Measurements from ENCODE around the gene IFITM10. TPM values are rescaled to one million over a fixed set of nuclear protein-coding genes. Genes with fewer than 3 reads are reported as not detected.

IFITM10 gene
- polyA plus RNA-seq, 1 of the 3 experiments (the other 2 are of a cell fraction), result 0.21 TPM

DNA sequence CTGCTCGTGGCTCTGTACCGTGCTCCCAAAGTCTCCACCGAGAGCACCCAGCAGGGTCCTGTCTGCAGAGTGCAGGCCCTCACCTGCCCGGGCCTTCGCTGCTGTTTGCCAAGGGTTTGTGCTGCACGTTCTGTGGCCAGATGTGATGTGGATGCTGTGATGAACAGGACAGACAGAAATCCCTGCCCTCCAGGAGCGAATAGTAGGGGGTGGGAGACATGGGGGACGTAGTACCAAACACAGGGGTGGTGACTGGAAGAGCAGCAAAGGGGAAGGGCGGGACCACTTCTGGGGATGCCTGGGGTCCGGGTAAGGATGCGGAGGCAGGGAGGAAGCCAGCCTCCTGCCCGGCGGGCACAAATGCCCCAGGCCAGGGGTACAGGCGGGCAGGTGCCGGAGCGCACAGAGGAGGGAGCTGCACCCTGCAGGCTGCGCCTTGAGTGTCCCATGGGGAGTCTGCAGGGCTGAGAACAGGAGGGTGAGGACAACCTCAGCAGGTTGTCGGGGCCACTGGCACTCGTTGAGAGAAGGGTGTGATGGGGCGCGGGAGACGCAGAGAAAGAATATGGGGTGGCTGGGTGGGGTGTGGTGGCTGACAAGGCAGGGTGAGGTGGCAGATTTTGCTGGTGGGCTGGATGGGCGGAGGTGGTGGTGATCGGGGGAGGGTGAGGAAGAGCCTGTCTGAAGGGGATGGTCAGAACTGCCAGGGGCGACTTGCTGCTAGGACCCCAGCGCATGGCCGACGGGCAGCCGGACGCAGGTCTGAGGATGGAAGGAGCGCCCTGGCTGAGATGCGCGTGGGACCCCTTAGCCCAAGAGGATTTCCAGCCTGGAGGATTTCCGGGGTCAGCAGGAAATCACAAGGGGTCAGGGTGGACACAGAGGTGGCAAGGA lies 29.7 kb upstream of the IFITM10 start:
- H3K79me2 ChIP-seq (ENCODE audit: insufficient read depth), result no peaks in the 10 kb centered on the region
- no peak overlapping the region for H3K4me2 ChIP-seq
- H3K9me2 ChIP-seq, result no peaks in the 10 kb centered on the region
- WGBS (ENCODE audit: low lambda C conversion rate), result 83% methylated on average over 29 of the region's 34 CpGs
- H3F3A ChIP-seq (replicated peaks; ENCODE audit: insufficient read depth), result no peaks in the 10 kb centered on the region
- TF ChIP-seq ELF1 (IDR thresholded peaks at IDR 0.05) (no peak), GATA2 (CRISPR knock-in tag; IDR thresholded peaks at IDR 0.05) (no peak), CHD2 (IDR thresholded peaks at IDR 0.05; ENCODE audit: low read length, partially characterized antibody) (no peak), FOXJ3 (CRISPR knock-in tag; IDR thresholded peaks at IDR 0.05) (no peak), TCF12 (IDR thresholded peaks at IDR 0.05) (no peak), NRF1 (IDR thresholded peaks at IDR 0.05; ENCODE audit: low read depth, low read length) (no peak), TAF1 (IDR thresholded peaks at IDR 0.05; ENCODE audit: borderline replicate concordance, low read depth, low read length) (no peak)
- TF ChIP-seq, protein P1, sequence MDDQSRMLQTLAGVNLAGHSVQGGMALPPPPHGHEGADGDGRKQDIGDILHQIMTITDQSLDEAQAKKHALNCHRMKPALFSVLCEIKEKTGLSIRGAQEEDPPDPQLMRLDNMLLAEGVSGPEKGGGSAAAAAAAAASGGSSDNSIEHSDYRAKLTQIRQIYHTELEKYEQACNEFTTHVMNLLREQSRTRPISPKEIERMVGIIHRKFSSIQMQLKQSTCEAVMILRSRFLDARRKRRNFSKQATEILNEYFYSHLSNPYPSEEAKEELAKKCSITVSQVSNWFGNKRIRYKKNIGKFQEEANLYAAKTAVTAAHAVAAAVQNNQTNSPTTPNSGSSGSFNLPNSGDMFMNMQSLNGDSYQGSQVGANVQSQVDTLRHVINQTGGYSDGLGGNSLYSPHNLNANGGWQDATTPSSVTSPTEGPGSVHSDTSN (IDR thresholded peaks at IDR 0.05), result no peak
- TF ChIP-seq, protein P2, sequence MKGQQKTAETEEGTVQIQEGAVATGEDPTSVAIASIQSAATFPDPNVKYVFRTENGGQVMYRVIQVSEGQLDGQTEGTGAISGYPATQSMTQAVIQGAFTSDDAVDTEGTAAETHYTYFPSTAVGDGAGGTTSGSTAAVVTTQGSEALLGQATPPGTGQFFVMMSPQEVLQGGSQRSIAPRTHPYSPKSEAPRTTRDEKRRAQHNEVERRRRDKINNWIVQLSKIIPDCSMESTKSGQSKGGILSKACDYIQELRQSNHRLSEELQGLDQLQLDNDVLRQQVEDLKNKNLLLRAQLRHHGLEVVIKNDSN (IDR thresholded peaks at IDR 0.05; ENCODE audit: borderline replicate concordance, low read depth), result no peak
- H3K4me3 ChIP-seq (ENCODE audit: low read depth in 2 of 2, low read length in 1 of 2), result no peak overlapping the region
- H3K27ac ChIP-seq (ENCODE audit: low read depth in 2 of 2, low read length in 1 of 2), result no peak overlapping the region
- ChIA-PET POLR2A (no interaction called here), CTCF (interaction anchor here (1.3 to 1.7 kb wide), 2 partner anchors 25 to 53 kb away, joined by 3 to 7 read pairs; no protein-coding TSS in a partner anchor)
- H3K9ac ChIP-seq, result no peak overlapping the region
- H3K9me3 ChIP-seq, result no peaks in the 10 kb centered on the region
- no peaks in the 10 kb centered on the region for H3K36me3 ChIP-seq (replicated peaks in 1 of 2; ENCODE audit: control insufficient read depth in 1 of 2, insufficient read depth in 2 of 2, low read length in 1 of 2)
- DNase-seq, result peak; percentile 21
- H2AFZ ChIP-seq (ENCODE audit: low read depth), result no peak overlapping the region
- no peaks in the 10 kb centered on the region for H3K27me3 ChIP-seq (ENCODE audit: insufficient read depth)
- H4K20me1 ChIP-seq (ENCODE audit: insufficient read depth), result no peaks in the 10 kb centered on the region
- peaks cover 0 to 7% of the 10 kb centered on the region in 2 experiments; a peak in 1 of 4 replicates for H3K4me1 ChIP-seq (ENCODE audit: control insufficient read depth in 1 of 2, insufficient read depth in 2 of 2, low read depth in 1 of 2, low read length in 1 of 2)

DNA sequence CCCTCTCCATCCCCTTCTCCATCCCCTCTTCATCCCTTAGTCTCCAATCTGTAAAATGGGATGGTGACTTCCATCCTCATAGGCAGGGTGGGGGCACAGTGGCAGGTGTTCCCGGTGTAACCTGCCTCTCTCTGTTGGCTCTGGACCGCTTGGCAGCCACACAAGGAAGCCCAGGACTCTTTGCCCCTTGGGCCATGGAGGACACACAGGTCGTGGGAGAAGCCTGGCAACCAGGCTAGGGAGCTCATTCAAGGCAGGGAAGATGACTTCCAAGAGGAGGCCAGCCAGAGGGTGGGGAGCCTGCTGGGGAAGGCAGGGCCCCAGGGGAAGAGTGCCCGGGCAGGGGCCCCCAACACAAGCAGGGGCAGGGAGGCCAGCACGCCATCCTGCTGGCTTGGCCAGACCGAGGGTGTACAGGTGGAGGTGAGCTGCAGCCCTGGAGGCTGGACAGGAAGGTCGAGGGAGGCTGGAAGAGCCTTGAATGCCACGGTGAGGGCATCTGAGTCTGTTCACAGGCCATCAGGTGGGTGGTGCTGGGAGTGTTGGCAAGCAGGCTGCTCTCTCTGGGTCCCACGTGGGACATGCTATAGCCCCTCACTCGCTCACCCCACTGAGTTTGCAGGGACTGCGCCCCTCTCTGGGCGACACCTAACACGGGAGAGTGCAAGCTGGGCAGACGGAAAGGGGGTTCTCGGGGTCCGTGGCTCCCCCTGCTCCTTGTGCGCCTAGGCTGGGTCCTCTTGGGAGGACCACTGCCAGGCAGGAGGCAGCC lies 28.8 kb upstream of the IFITM10 start:
- no peak overlapping the region for H3K4me2 ChIP-seq
- H3K36me3 ChIP-seq (replicated peaks in 1 of 2; ENCODE audit: control insufficient read depth in 1 of 2, insufficient read depth in 2 of 2, low read length in 1 of 2), result no peaks in the 10 kb centered on the region
- ChIA-PET POLR2A (no interaction called here), CTCF (interaction anchor here (1.0 kb wide), 1 partner anchor 85 kb away, joined by 4 read pairs; no protein-coding TSS in a partner anchor)
- no peaks in the 10 kb centered on the region for H3K9me3 ChIP-seq
- H3K4me3 ChIP-seq (ENCODE audit: low read depth in 2 of 2, low read length in 1 of 2), result no peak overlapping the region
- no peaks in the 10 kb centered on the region for H3F3A ChIP-seq (replicated peaks; ENCODE audit: insufficient read depth)
- 69% methylated on average over 9 of the region's 17 CpGs for WGBS (ENCODE audit: low lambda C conversion rate)
- no peak for DNase-seq
- no peaks in the 10 kb centered on the region for H4K20me1 ChIP-seq (ENCODE audit: insufficient read depth)
- H3K4me1 ChIP-seq (ENCODE audit: control insufficient read depth in 1 of 2, insufficient read depth in 2 of 2, low read depth in 1 of 2, low read length in 1 of 2), result peaks cover 0 to 7% of the 10 kb centered on the region in 2 experiments; a peak in 1 of 4 replicates
- TF ChIP-seq EZH2phosphoT487 (IDR thresholded peaks at IDR 0.05; ENCODE audit: borderline replicate concordance, low read depth) (no peak), RAD21 (IDR thresholded peaks at IDR 0.05; ENCODE audit: low read length) (no peak)
- TF ChIP-seq, protein P1 (IDR thresholded peaks at IDR 0.05), result no peak
- H3K9me2 ChIP-seq, result no peaks in the 10 kb centered on the region
- H3K27me3 ChIP-seq (ENCODE audit: insufficient read depth), result no peaks in the 10 kb centered on the region
- H3K79me2 ChIP-seq (ENCODE audit: insufficient read depth), result no peaks in the 10 kb centered on the region
- no peak overlapping the region for H3K9ac ChIP-seq
- H2AFZ ChIP-seq (ENCODE audit: low read depth), result no peak overlapping the region
- H3K27ac ChIP-seq (ENCODE audit: low read depth in 2 of 2, low read length in 1 of 2), result no peak overlapping the region

All from SK-N-SH (cell line).